H9 (cell line): ENCODE measurements around the gene RYR3. TPM values are rescaled to one million over a fixed set of nuclear protein-coding genes. Genes with fewer than 3 reads are reported as not detected.

Source experiments
- DNase-seq: peaks from one replicate; pipeline ENCODE4 v3.0.0-alpha.2; 2017
- H2AFZ ChIP-seq: one replicate; pipeline ENCODE4 v1.6.1; 2013; ENCODE audit warnings: mild to moderate bottlenecking, low read length, control low read depth, moderate library complexity
- H2AK5ac ChIP-seq: 2 replicates; pipeline ENCODE4 v1.6.1; 2013; ENCODE audit warnings: low read length, control low read depth, mixed read lengths; ENCODE audit not compliant: insufficient read length
- H2BK120ac ChIP-seq: one replicate; pipeline ENCODE4 v1.6.1; 2013; ENCODE audit warnings: low read depth, mild to moderate bottlenecking, low read length, control low read depth, inconsistent platforms; ENCODE audit not compliant: poor library complexity, severe bottlenecking
- H2BK12ac ChIP-seq: 2 replicates; pipeline ENCODE4 v1.6.1; 2013; ENCODE audit warnings: low read length, control low read depth, mixed read lengths, low read depth; ENCODE audit not compliant: insufficient read length
- H2BK15ac ChIP-seq: 2 replicates; pipeline ENCODE4 v1.6.1; 2013; ENCODE audit warnings: low read depth, low read length, control low read depth
- H2BK20ac ChIP-seq: one replicate; pipeline ENCODE4 v1.6.1; 2013; ENCODE audit warnings: low read depth, mild to moderate bottlenecking, low read length, control low read depth, inconsistent platforms; ENCODE audit not compliant: poor library complexity, severe bottlenecking
- H2BK5ac ChIP-seq: 2 replicates; pipeline ENCODE4 v1.6.1; 2013; ENCODE audit warnings: low read length, control low read depth, mixed read lengths; ENCODE audit not compliant: insufficient read length
- H3K14ac ChIP-seq: 2 replicates; pipeline ENCODE4 v1.6.1; 2013; ENCODE audit warnings: low read length, control low read depth; ENCODE audit not compliant: insufficient read depth
- H3K18ac ChIP-seq: 2 replicates; pipeline ENCODE4 v1.6.1; 2013; ENCODE audit warnings: low read depth, mild to moderate bottlenecking, mixed read lengths, low read length, control low read depth; ENCODE audit not compliant: insufficient read length
- H3K23ac ChIP-seq: 2 replicates; pipeline ENCODE4 v1.6.1; 2013; ENCODE audit warnings: low read length, control low read depth, mixed read lengths, low read depth; ENCODE audit not compliant: insufficient read length
- H3K23me2 ChIP-seq: 2 replicates; pipeline ENCODE4 v1.6.1; 2013; ENCODE audit warnings: low read depth, mild to moderate bottlenecking, mixed read lengths, low read length, control low read depth; ENCODE audit not compliant: insufficient read length, poor library complexity, severe bottlenecking
- H3K27ac ChIP-seq: 2 replicates; pipeline ENCODE4 v1.5.1; 2013; ENCODE audit warnings: low read length, control low read depth, mixed read lengths, low read depth; ENCODE audit not compliant: insufficient read length
- H3K27me3 ChIP-seq: 2 replicates; pipeline ENCODE4 v1.6.1; 2013; ENCODE audit warnings: low read length, control low read depth, inconsistent platforms; ENCODE audit not compliant: insufficient read depth
- H3K4ac ChIP-seq: 2 replicates; pipeline ENCODE4 v1.6.1; 2013; ENCODE audit warnings: low read depth, mild to moderate bottlenecking, control low read depth, inconsistent platforms, low read length, moderate library complexity
- H3K4me1 ChIP-seq: 2 replicates; pipeline ENCODE4 v1.6.1; 2013; ENCODE audit warnings: low read length, control low read depth, inconsistent platforms; ENCODE audit not compliant: insufficient read depth
- H3K4me2 ChIP-seq: 2 replicates; pipeline ENCODE4 v1.6.1; 2013; ENCODE audit warnings: low read length, control low read depth, mixed read lengths; ENCODE audit not compliant: insufficient read length, insufficient read depth
- H3K56ac ChIP-seq: 2 replicates; pipeline ENCODE4 v1.6.1; 2013; ENCODE audit warnings: low read depth, mild to moderate bottlenecking, mixed read lengths, low read length, control low read depth; ENCODE audit not compliant: insufficient read length
- H3K79me1 ChIP-seq: 2 replicates; pipeline ENCODE4 v1.6.1; 2013; ENCODE audit warnings: low read depth, mild to moderate bottlenecking, moderate library complexity, low read length, control low read depth, inconsistent platforms; ENCODE audit not compliant: insufficient read depth, poor library complexity, severe bottlenecking
- H3K79me2 ChIP-seq: 2 replicates; pipeline ENCODE4 v1.6.1; 2013; ENCODE audit warnings: low read length, control low read depth, inconsistent platforms; ENCODE audit not compliant: insufficient read depth
- H3K9ac ChIP-seq: 2 replicates; pipeline ENCODE4 v1.6.1; 2013; ENCODE audit warnings: low read length, control low read depth, mixed read lengths; ENCODE audit not compliant: insufficient read length; ENCODE audit errors: extremely low read depth
- H3K9me3 ChIP-seq: one replicate; pipeline ENCODE4 v1.6.1; 2013; ENCODE audit warnings: low read depth, low read length, inconsistent platforms; ENCODE audit not compliant: control insufficient read depth
- H3T11ph ChIP-seq: one replicate; pipeline ENCODE4 v1.6.1; 2013; ENCODE audit warnings: mild to moderate bottlenecking, low read length, control low read depth, inconsistent platforms
- H4K20me1 ChIP-seq: one replicate; pipeline ENCODE4 v1.6.1; 2013; ENCODE audit not compliant: control insufficient read depth, insufficient read length, insufficient read depth
- H4K5ac ChIP-seq: 2 replicates; pipeline ENCODE4 v1.6.1; 2013; ENCODE audit warnings: low read depth, mild to moderate bottlenecking, mixed read lengths, low read length, control low read depth; ENCODE audit not compliant: insufficient read length
- H4K8ac ChIP-seq: replicated peaks from 2 replicates; pipeline ENCODE4 v1.6.1; 2013; ENCODE audit warnings: low read length, control low read depth, mixed read lengths, low read depth; ENCODE audit not compliant: insufficient read length
- H4K91ac ChIP-seq: 2 replicates; pipeline ENCODE4 v1.6.1; 2013; ENCODE audit warnings: low read depth, mild to moderate bottlenecking, moderate library complexity, mixed read lengths, low read length, control low read depth; ENCODE audit not compliant: insufficient read length
- H3K27ac Mint-ChIP-seq, 3 experiments: 2 replicates in 2 of 3; 3 replicates in 1 of 3; pipeline ENCODE4 v1.8.0; 2020 to 2021; ENCODE audit warnings: mixed read lengths in 3 of 3, mild to moderate bottlenecking in 1 of 3, moderate library complexity in 1 of 3
- H3K27me3 Mint-ChIP-seq: 2 replicates; pipeline ENCODE4 v1.8.0; 2021; ENCODE audit warnings: low read depth, mild to moderate bottlenecking, moderate library complexity, mixed read lengths
- H3K36me3 Mint-ChIP-seq, 3 experiments: 2 replicates in 2 of 3; 3 replicates in 1 of 3; pipeline ENCODE4 v1.8.0; 2020 to 2021; ENCODE audit warnings: low read depth in 3 of 3, mixed read lengths in 3 of 3; ENCODE audit not compliant: insufficient read depth in 1 of 3
- H3K4me1 Mint-ChIP-seq, 2 experiments: 2 replicates each; pipeline ENCODE4 v1.8.0; 2020; ENCODE audit warnings: mixed read lengths in 2 of 2
- H3K4me3 Mint-ChIP-seq, 2 experiments: 2 replicates in 1 of 2; 3 replicates in 1 of 2; pipeline ENCODE4 v1.8.0; 2020 to 2021; ENCODE audit warnings: mild to moderate bottlenecking in 2 of 2, mixed read lengths in 2 of 2, moderate library complexity in 1 of 2
- H3K9me3 Mint-ChIP-seq, 2 experiments: 2 replicates in 1 of 2; 3 replicates in 1 of 2; pipeline ENCODE4 v1.8.0; 2020; ENCODE audit warnings: mild to moderate bottlenecking in 2 of 2, mixed read lengths in 2 of 2, moderate library complexity in 1 of 2
- WGBS: extraction: QIAGEN DNeasy Blood & Tissue Kit; methylation state at CpG from one replicate; pipeline ENCODE4 v1.1.7; 2013; ENCODE audit warnings: missing lambda C conversion rate, low lambda C conversion rate, mixed read lengths; ENCODE audit not compliant: insufficient read length; ENCODE audit errors: extremely low coverage; 5-methylcytosine and 5-hydroxymethylcytosine counted together
- total RNA-seq: library from RNA; stranded (reverse); gene quantifications from 2 replicates; pipeline ENCODE4 v1.2.1, GENCODE V29; 2021
- TF ChIP-seq, protein P1 (sequence below): fragments of 200-600 bp; sonication (generic); conservative IDR thresholded peaks from 3 replicates; pipeline ENCODE4 v1.8.0; 2021; ENCODE audit warnings: antibody characterized with exemption, mild to moderate bottlenecking

RYR3 gene
- total RNA-seq, 1 experiment from 2014 or later, result 0.85 TPM

DNA sequence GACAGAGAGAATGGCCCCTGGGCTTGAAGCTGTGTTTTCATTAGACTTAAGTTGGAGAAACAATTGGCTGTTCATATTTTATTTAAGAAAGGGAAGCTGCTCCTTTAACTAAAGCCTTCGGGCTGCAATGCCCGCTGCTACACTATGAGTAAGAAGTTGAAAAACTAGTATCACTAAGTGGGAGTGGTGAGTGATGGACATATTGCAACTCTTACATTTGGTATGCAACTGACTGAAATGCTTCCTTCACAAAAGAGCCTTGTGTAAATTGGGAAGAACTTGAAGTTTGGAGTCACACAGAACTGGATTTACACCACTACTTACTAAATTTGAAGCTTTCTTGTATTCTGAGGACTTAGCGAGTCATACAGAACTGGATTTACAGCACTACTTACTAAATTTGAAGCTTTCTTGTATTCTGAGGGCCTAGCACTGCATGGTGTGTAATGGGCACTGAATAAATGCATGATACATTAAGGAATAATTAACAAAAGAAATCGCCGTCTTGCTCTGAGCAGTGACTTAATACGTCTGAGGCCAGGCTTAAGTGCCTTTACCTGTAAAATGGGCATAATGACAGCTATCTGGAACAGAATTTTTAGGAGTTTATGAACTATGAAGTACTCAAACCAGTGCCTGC, 149.5 kb downstream of the RYR3 start:
- H3K27ac ChIP-seq, result no peak overlapping the region
- H2BK15ac ChIP-seq, result no peak overlapping the region
- no peak for DNase-seq
- peaks cover 2% of the 10 kb centered on the region; the same call in 1 of the 2 replicates for H3K4me1 ChIP-seq
- Mint-ChIP-seq H3K27ac (no peak overlapping the region), H3K4me1 (peaks cover 6 to 9% of the 10 kb centered on the region in 2 experiments), H3K27me3 (peaks cover 3% of the 10 kb centered on the region; the same call in 1 of the 2 replicates), H3K4me3 (no peak overlapping the region), H3K36me3 (no peaks in the 10 kb centered on the region), H3K9me3 (no peaks in the 10 kb centered on the region; a peak in 1 of 5 replicates)
- H3K4ac ChIP-seq, result no peak overlapping the region
- WGBS, result no CpG with 5 or more reads among the region's 6 CpGs
- no peaks in the 10 kb centered on the region for H3K79me2 ChIP-seq
- no peak overlapping the region for H3K18ac ChIP-seq
- no peaks in the 10 kb centered on the region for H3K79me1 ChIP-seq
- H2AK5ac ChIP-seq, result no peak overlapping the region
- no peak overlapping the region for H2BK20ac ChIP-seq
- H4K20me1 ChIP-seq, result no peaks in the 10 kb centered on the region
- no peak overlapping the region for H3K23ac ChIP-seq
- no peak overlapping the region for H2AFZ ChIP-seq
- no peak overlapping the region for H3K14ac ChIP-seq
- no peak overlapping the region for H3T11ph ChIP-seq
- H3K56ac ChIP-seq, result no peak overlapping the region
- no peak overlapping the region for H4K8ac ChIP-seq
- H2BK12ac ChIP-seq, result no peak overlapping the region
- H3K23me2 ChIP-seq, result no peaks in the 10 kb centered on the region
- H4K91ac ChIP-seq, result no peak overlapping the region
- TF ChIP-seq, protein P1, sequence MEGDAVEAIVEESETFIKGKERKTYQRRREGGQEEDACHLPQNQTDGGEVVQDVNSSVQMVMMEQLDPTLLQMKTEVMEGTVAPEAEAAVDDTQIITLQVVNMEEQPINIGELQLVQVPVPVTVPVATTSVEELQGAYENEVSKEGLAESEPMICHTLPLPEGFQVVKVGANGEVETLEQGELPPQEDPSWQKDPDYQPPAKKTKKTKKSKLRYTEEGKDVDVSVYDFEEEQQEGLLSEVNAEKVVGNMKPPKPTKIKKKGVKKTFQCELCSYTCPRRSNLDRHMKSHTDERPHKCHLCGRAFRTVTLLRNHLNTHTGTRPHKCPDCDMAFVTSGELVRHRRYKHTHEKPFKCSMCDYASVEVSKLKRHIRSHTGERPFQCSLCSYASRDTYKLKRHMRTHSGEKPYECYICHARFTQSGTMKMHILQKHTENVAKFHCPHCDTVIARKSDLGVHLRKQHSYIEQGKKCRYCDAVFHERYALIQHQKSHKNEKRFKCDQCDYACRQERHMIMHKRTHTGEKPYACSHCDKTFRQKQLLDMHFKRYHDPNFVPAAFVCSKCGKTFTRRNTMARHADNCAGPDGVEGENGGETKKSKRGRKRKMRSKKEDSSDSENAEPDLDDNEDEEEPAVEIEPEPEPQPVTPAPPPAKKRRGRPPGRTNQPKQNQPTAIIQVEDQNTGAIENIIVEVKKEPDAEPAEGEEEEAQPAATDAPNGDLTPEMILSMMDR, result no peak
- H4K5ac ChIP-seq, result no peak overlapping the region
- no peak overlapping the region for H3K4me2 ChIP-seq
- no peaks in the 10 kb centered on the region for H3K9me3 ChIP-seq
- no peaks in the 10 kb centered on the region for H3K27me3 ChIP-seq
- no peak overlapping the region for H2BK120ac ChIP-seq
- H3K9ac ChIP-seq, result no peak overlapping the region
- no peak overlapping the region for H2BK5ac ChIP-seq
